Activated CD4-positive, CD25-positive, alpha-beta regulatory T cell (primary cell): ENCODE data around the gene GPC5.

Source experiments
- DNase-seq, 4 experiments: peaks; one replicate each; lab custom pipeline; 2025; lab: John Stamatoyannopoulos, UW

Gene GPC5

DNA sequence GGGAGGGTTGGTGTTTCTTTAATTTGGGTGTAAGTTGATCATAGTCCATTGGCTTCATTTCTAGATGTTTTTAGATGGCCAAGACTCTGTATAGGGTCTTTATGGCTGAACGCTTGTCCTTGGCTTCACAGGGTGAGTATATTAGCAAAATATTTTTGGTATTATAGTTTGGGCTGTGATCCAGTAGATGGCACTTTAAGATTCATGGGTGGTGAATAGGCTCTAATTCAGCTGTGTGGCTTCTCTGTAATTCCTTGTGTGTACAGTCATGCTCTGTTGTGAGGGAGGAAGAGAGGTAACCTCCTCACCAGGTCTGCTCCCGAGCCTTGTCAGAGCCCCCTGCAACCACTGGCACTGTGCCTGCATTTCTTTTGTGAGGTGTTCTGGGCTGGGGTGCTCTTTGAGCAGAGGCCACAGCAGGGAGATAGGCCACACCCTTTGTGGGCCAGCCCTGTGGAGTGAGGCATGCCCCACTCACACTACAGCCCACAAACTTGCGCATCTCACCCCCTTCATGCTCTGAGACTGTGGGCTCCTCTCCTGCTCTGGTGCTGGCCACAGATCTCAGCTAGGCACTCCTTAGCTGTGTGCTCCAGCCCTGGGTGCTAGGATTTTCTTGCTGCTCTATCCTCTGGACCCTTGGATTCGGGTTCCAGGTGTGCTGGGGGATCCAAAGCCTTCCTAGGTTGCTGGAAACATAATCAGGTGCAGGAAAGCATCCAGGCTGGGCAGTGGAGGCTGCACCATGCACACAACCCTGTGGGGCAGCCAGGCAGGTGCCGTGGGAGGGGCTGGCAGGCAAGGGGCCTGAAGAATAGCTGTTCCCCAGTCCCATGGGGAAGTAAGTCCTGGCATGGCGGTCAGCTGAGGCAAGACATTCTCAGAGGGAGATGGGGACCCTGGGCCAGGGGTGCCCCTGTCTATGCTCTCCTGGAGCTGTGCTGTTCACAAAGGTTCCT is 193.9 kb downstream of the GPC5 start:
- no peak for DNase-seq

DNA sequence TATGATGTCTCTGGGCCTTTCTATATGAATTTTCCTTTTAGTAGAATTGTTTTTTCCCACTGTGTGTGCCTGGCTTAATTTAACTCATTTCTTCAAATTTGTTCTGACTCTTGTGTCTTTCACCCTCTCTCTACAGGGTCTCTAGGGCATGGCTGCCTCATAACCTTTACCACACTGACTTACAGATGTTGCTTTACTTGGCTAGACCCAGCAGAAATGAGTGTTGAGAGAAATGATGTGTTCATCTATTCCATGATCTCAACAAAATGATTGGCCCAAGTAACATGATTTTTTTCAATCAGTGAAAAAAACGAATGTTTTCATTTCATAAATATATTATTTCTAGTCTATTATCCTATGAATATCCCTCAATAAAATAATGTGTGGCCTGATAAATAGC is 195.0 kb downstream of the GPC5 start:
- no peak for DNase-seq

- no peak for DNase-seq
These were observed 195.6 kb downstream of the GPC5 start for GRCh38 chr13:91594061-91594460.

- no peak for DNase-seq
These were observed 197.3 kb downstream of the GPC5 start for GRCh38 chr13:91595677-91596076.

DNA sequence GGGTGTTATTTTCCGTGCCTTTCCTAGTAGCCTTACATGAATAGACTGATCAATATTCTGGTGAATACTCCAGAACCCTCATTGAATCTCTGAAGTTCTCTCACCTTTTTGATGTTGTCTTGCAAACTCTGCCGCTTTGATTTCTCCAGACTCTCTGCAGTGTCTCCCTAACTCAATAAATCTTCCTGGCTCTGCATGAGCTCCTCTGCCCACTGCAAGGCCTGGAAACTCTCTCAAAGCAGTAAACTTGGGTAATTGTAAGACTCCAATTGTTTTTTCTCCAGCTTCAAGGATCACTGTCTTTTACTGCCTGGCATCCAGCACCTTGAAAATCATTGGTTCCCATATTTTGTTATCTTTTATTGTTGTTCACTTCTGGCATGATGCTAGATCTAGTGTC is 198.4 kb downstream of the GPC5 start:
- DNase-seq: no peak

DNA sequence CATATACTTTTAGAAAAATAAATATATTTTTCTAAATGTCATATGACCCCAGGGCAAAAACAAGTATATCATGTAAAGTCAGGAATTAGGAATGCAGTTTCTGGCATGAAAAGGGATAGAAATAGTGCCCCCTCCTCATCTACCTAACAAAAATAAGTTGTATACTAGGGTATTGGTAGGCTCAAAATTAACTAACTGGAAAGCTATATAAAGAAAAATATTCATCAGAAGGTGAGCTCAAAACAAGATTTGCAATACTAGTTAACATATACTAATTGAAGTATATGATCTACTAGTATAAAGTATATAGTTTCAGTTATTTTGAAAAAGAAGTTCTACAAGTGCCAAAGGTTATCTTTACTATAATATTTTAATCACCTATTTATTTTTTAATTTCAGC is 200.2 kb downstream of the GPC5 start:
- DNase-seq: no peak

DNA sequence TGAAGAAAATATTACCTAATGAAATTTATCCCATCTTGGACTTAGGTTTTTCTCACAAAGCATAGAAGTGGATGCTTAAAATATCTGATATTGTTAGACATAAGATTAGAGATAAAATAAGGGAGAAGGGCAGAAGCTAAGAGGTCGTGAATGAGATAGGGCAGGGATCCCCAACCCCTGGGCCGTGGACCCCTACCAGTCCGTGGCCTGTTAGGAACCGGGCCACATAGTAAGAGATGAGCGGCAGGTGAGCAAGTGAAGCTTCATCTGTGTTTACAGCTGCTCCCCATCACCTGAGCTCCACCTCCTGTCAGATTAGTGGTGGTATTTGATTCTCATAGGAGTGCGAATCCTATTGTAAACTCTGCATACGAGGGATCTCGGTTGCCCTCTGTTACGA is 202.9 kb downstream of the GPC5 start:
- DNase-seq: no peak

GRCh38 chr13:91601807-91602206 is 203.4 kb downstream of the GPC5 start:
- DNase-seq: no peak

DNA sequence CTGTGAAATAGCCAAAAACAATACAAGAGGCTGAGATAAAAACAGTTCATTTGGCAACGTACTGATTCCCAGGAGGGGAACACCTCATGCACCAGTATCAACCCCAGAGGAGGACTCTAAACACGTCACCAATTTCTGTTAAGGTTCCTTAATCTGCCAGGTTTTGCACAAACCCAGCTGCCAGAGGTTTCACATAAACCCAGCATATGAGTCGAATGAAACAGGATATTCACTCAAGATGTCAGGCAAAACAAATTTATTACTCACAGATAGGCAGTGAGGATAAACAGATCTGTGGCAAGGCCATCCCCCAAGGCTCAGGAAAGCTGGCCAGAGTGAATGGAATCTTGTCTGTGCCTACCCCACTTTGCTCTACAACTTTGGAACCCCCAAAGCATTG is 210.9 kb downstream of the GPC5 start:
- no peak for DNase-seq

- no peak for DNase-seq
These were observed 219.9 kb downstream of the GPC5 start for GRCh38 chr13:91618315-91618714.

DNA sequence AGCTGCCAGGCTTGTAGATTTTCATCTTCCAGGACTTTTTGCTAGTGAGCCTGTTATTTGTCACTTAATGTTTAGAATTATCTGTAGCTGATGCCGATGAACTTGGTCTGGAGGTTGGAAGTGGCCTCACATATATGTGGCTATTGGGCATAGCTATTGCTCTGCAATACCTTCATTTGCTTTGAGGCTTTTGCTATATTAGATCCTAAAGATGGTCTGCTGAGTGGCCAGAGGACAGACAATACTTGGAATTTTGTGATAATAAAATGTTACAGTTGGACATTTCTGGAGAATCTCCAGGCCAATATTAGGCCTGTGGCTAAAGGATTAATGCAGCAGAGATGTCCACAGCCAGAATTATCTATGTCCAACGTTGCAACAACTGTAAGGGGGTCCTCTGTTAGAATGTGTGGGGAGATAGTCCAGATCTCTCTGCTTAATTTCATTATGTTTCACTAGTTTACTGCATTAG is 222.3 kb downstream of the GPC5 start:
- DNase-seq: no peak

- no peak for DNase-seq
These were observed 222.7 kb downstream of the GPC5 start for GRCh38 chr13:91621161-91621560.

DNA sequence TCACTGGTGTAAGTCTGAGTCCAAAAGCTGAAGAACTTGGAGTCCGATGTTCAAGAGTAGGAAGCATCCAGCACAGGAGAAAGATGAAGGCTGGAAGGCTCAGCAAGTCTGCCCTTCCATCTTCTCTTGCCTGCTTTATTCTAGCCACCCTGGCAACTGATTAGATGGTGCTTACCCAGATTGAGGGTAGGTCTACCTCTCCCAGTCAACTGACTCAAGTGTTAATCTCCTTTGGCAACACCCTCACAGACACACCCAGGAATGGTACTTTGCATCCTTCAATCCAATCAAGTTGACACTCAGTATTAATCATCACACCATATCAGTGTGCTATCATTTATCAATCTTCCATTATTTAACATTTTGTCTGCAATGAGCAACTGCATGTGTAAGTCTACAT is 223.5 kb downstream of the GPC5 start:
- DNase-seq: no peak

DNA sequence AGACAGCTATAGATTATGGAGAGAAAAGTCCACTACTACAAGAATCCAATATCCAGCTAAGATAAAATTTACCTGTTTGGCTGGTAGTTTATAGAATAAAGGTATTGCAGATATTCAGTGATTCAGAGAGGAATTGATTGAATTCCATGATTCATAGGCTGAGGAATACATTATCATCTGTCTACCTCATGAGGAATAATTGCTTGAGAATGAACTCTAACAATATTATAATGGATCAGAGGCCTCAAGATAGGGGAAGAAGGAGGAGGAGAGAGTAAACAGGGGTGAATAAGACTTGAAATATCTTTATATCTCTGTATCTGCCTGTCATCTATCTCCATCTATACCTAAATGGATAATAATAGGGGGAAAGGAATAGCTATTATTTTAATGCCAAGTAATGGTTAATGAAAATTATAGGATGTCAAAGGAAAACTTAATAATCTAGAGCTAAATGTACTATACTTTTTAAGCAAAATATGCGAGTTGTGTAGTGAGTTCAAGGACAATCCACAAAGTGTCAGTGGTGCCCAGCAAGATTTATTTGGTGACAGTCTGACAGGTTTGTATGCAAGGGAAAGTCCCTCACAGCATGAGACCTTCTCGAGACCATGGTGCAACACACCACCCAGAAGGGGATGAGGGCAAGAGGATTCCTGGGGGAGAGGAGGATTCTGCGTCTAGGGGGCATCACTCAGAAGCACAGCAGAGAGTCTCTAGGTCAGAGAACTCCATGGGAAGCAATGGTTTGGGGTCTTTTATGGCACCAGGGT is 224.5 kb downstream of the GPC5 start:
- DNase-seq: no peak

DNA sequence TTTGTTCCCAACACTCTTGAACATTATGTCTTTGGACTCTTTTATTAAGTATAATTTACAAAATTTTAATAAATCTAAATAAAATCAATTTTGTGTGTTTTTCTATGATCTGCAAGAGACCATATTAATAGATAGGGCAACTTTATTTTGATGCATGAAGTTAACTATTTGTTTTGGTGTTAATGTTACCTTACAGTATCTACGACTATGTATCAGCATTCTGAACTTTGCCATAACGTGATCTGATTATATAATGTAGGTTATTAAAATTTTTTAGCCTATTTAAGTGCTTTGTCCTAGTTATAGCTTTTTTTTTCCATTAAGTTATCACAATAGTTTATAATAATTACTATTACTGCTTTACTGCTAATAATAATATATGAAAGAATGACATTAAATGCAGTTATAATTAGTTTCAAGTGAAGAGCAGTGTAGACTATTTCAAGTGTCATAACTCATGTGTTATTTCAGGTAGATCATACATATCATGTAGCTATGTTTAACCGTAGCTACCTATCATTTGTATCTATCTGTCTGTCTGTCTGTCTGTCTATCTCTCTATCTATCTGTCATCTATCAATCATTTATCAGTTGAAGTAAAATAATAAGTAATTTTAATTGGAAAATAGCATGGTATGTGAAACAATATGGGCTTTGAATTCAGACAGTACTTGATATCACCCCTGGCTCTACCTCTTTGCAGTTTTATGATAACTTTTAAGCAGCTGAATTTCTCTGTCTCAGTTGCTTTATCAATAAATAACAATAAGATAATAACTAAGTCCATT is 229.7 kb downstream of the GPC5 start:
- no peak for DNase-seq

DNA sequence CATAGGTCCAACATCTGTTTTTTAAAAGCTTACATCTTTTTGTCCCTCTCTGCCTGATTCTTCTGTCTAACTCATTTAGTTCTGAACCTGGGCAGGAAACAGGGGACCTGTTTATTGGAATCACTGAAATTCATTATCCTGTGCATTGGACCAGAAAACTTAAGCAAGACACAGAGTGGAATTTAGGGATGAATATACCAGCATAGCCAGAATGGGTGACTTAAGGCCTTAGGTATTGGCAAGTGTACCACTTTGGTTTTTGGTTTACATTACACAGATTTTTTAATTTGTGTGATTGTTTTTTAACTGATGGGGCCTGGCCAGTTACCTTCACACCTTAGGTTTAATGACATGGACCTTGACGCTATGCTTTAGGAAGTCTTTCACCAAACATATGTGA is 232.5 kb downstream of the GPC5 start:
- no peak for DNase-seq

- DNase-seq: no peak
These were observed 233.7 kb downstream of the GPC5 start for GRCh38 chr13:91632086-91632485.

GRCh38 chr13:91639330-91639729 is 240.9 kb downstream of the GPC5 start:
- no peak for DNase-seq

GRCh38 chr13:91643394-91643793 is 245.0 kb downstream of the GPC5 start:
- DNase-seq: no peak

DNA sequence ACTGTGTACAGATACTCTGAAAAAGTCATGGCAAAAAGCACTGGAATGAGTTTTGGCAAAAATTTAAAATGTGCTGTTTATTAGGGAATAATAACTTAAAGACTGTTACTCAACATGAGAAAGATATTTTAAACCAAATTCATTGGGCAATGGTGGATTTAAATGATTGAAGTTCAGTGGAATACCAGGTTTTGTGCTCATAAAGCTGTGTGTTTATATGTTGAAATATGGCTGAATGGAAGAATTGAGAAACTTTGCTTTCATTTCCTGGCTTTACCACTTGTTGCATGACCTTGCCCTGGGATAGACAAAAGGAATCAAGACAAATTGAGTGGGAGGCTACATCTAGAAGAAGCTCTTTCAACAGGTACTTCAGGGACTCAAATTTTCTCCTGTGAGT is 246.4 kb downstream of the GPC5 start:
- DNase-seq: no peak

GRCh38 chr13:91647361-91647990 is 249.1 kb downstream of the GPC5 start:
- DNase-seq: no peak

DNA sequence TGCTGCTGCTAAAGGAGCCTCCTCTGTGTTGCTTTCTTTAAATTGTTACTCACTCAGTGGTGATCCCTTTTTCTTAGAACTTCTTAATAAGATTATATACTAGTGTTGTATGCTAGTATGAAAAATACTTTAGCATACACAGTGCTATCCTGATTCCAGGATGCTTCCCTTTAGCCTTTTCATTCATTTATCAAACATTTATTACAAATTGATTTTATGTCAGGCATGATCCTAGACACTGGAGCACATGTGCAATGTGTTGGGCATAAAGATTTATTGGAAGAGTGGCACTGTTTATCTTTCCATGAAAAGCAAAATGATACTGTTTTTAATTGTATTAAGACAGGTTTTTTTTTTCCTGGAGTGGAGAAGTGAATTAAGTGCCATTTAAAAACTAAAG is 249.6 kb downstream of the GPC5 start:
- DNase-seq: no peak
